SU-DHL-6 (cell line): ENCODE measurements around the gene SRSF4.

Source experiments
- EZH2phosphoT487 ChIP-seq: fragments of 200-600 bp; sonication (generic), shearing (Covaris generic); conservative IDR thresholded peaks from 2 replicates; pipeline ENCODE4 v1.6.1; 2018; ENCODE audit warnings: mild to moderate bottlenecking, antibody characterized with exemption, low read length, moderate library complexity, mixed read lengths
- TF ChIP-seq, protein P1 (sequence below): fragments of 200-600 bp; sonication (generic); IDR thresholded peaks from one replicate; pipeline ENCODE4 v1.5.1; 2017; ENCODE audit warnings: antibody characterized with exemption, mild to moderate bottlenecking, low read length, moderate library complexity; ENCODE audit not compliant: insufficient read depth, poor library complexity, severe bottlenecking

DNA sequence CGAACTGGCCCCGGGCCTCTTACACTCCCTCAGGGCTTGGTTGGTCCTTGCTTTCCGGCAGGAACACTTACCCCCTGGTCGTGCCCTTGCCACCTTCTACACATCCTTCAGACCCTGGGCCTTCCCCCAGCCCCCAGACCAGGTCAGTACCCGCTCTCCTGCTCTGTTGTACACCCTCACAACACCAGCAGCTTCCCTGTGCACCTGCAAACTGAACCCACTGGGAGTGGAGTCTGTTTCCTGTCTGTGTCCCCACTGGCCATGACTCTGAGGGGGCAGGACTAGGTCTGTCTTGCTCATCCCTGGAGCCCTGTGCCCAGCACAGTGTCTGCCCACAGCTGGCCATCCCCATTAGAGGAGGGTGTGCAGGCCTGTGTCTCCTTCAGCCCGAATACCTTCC is 55.9 kb downstream of the SRSF4 start:
- TF ChIP-seq, protein P1, sequence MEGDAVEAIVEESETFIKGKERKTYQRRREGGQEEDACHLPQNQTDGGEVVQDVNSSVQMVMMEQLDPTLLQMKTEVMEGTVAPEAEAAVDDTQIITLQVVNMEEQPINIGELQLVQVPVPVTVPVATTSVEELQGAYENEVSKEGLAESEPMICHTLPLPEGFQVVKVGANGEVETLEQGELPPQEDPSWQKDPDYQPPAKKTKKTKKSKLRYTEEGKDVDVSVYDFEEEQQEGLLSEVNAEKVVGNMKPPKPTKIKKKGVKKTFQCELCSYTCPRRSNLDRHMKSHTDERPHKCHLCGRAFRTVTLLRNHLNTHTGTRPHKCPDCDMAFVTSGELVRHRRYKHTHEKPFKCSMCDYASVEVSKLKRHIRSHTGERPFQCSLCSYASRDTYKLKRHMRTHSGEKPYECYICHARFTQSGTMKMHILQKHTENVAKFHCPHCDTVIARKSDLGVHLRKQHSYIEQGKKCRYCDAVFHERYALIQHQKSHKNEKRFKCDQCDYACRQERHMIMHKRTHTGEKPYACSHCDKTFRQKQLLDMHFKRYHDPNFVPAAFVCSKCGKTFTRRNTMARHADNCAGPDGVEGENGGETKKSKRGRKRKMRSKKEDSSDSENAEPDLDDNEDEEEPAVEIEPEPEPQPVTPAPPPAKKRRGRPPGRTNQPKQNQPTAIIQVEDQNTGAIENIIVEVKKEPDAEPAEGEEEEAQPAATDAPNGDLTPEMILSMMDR = no peak
- no peak for TF ChIP-seq EZH2phosphoT487
